Measurements from ENCODE around the gene TAB2.
"Not testable (repeated sequence)": the region's sequence is repeated elsewhere in the genome, so short reads cannot be mapped to it uniquely, and the experiment has no call there.

Gene TAB2

GRCh38 chr6:149333266-149333620 is 15.7 kb downstream of the TAB2 start:
- no peak for DNase-seq (ENCODE audit: low spot score)

- DNase-seq (ENCODE audit: low spot score): no peak
Measured at GRCh38 chr6:149334201-149334600, 16.7 kb downstream of the TAB2 start.

- no peak for DNase-seq (ENCODE audit: low spot score)
Measured at GRCh38 chr6:149334682-149335160, 17.2 kb downstream of the TAB2 start.

- DNase-seq (ENCODE audit: low spot score): no peak
Measured at GRCh38 chr6:149335924-149336608, 18.6 kb downstream of the TAB2 start.

- DNase-seq (ENCODE audit: low spot score): no peak
Measured at GRCh38 chr6:149336609-149336928, 19.1 kb downstream of the TAB2 start.

- DNase-seq (ENCODE audit: low spot score): no peak
Measured at GRCh38 chr6:149337320-149337719, 19.8 kb downstream of the TAB2 start.

- no peak for DNase-seq (ENCODE audit: low spot score)
Measured at GRCh38 chr6:149340200-149340599, 22.7 kb downstream of the TAB2 start.

- no peak for DNase-seq (ENCODE audit: low spot score)
Measured at GRCh38 chr6:149342525-149342924, 25.0 kb downstream of the TAB2 start.

- DNase-seq (ENCODE audit: low spot score): no peak
Measured at GRCh38 chr6:149343501-149343900, 26.0 kb downstream of the TAB2 start.

GRCh38 chr6:149346078-149346477 is 28.6 kb downstream of the TAB2 start:
- DNase-seq (ENCODE audit: low spot score): no peak

- DNase-seq (ENCODE audit: low spot score): no peak
Measured at GRCh38 chr6:149347067-149347466, 29.6 kb downstream of the TAB2 start.

GRCh38 chr6:149349279-149349678 is 31.8 kb downstream of the TAB2 start:
- not testable (repeated sequence) for DNase-seq (ENCODE audit: low spot score)

- DNase-seq (ENCODE audit: low spot score): peak; percentile 26
Measured at GRCh38 chr6:149354009-149354408, 36.5 kb downstream of the TAB2 start.

GRCh38 chr6:149356081-149356750 is 38.7 kb downstream of the TAB2 start:
- no peak for DNase-seq (ENCODE audit: low spot score)

GRCh38 chr6:149357726-149358538 is 40.4 kb downstream of the TAB2 start:
- DNase-seq (ENCODE audit: low spot score): no peak

GRCh38 chr6:149359440-149359839 is 41.9 kb downstream of the TAB2 start:
- DNase-seq (ENCODE audit: low spot score): no peak

- no peak for DNase-seq (ENCODE audit: low spot score)
Measured at GRCh38 chr6:149360536-149360935, 43.0 kb downstream of the TAB2 start.

- DNase-seq (ENCODE audit: low spot score): no peak
Measured at GRCh38 chr6:149362289-149362688, 44.8 kb downstream of the TAB2 start.

- no peak for DNase-seq (ENCODE audit: low spot score)
Measured at GRCh38 chr6:149363154-149363553, 45.6 kb downstream of the TAB2 start.

GRCh38 chr6:149364557-149364956 is 47.0 kb downstream of the TAB2 start:
- DNase-seq (ENCODE audit: low spot score): no peak

GRCh38 chr6:149365197-149365596 is 47.7 kb downstream of the TAB2 start:
- no peak for DNase-seq (ENCODE audit: low spot score)

GRCh38 chr6:149366267-149366921 is 48.9 kb downstream of the TAB2 start:
- DNase-seq (ENCODE audit: low spot score): no peak

GRCh38 chr6:149368065-149368464 is 50.6 kb downstream of the TAB2 start:
- DNase-seq (ENCODE audit: low spot score): no peak

Measured in SW480 (cell line).